Body of pancreas (tissue), 4 donors: ENCODE measurements around the gene SH2D3C. TPM values are rescaled to one million over a fixed set of nuclear protein-coding genes. Genes with fewer than 3 reads are reported as not detected.

ENCODE experiments used
- ATAC-seq: fragments of 150-250 bp; one replicate; pipeline ENCODE4 v1.9.1; 2016
- DNase-seq, 4 donors: peaks; one replicate each; pipeline ENCODE4 v3.0.0-alpha.2; 2019
- H3K27ac ChIP-seq, 4 donors: fragments of 200-600 bp; sonication (generic); 1 replicate in 3 of 4; 2 replicates in 1 of 4; pipeline versions ENCODE4 v1.5.1 to v1.6.1; 2016 to 2019; ENCODE audit warnings: mild to moderate bottlenecking in 1 of 4, mixed read lengths in 1 of 4, moderate library complexity in 1 of 4
- H3K27me3 ChIP-seq, 2 donors: fragments of 200-600 bp; sonication (generic); one replicate each; pipeline ENCODE4 v1.6.0; 2016; ENCODE audit warnings: mild to moderate bottlenecking in 1 of 2
- H3K36me3 ChIP-seq, 2 donors: fragments of 200-600 bp; sonication (generic); replicated peaks in 1 of 2; 2 replicates each; pipeline ENCODE4 v1.5.1; 2016; ENCODE audit warnings: low read depth in 2 of 2; ENCODE audit not compliant: insufficient read depth in 1 of 2
- H3K4me1 ChIP-seq: fragments of 200-600 bp; sonication (generic); one replicate; pipeline ENCODE4 v1.6.0; 2016
- H3K4me3 ChIP-seq, 2 donors: fragments of 200-600 bp; sonication (generic); 1 replicate in 1 of 2; 2 replicates in 1 of 2; pipeline ENCODE4 v1.5.1; 2016 to 2019
- H3K9me3 ChIP-seq, 3 donors: fragments of 200-600 bp; sonication (generic); 1 replicate in 2 of 3; 2 replicates in 1 of 3; pipeline ENCODE4 v1.5.1; 2016
- CTCF ChIP-seq, 7 experiments: fragments of 450-650 bp in 4 of 7; fragments of 200-600 bp in 3 of 7; sonication (generic) in 3 of 7; IDR thresholded peaks; one replicate each; pipeline ENCODE4 v1.5.1; 2016 to 2019; ENCODE audit warnings: antibody characterized with exemption in 7 of 7
- POLR2A ChIP-seq, 3 donors: fragments of 450-650 bp; IDR thresholded peaks; one replicate each; pipeline ENCODE4 v1.6.1; 2016; ENCODE audit warnings: antibody characterized with exemption in 3 of 3, mild to moderate bottlenecking in 2 of 3
- WGBS, 2 donors: methylation state at CpG; one replicate each; pipeline ENCODE4 v1.1.5; 2017; 5-methylcytosine and 5-hydroxymethylcytosine counted together
- intact Hi-C: fragments of 100-400 bp; cut with DNase I; formaldehyde crosslinking; loops from one replicate; pipeline ENCODE4 v1.15.1; 2023
- total RNA-seq, 2 donors: library from RNA; depleted of rRNA; stranded (reverse); fragments of >200 nt; gene quantifications; one replicate each; pipeline ENCODE4 v1.1.0, GENCODE V29; 2016

Gene SH2D3C
- total RNA-seq, 2 donors from 2014 or later: 3.3 to 4.2 TPM

DNA sequence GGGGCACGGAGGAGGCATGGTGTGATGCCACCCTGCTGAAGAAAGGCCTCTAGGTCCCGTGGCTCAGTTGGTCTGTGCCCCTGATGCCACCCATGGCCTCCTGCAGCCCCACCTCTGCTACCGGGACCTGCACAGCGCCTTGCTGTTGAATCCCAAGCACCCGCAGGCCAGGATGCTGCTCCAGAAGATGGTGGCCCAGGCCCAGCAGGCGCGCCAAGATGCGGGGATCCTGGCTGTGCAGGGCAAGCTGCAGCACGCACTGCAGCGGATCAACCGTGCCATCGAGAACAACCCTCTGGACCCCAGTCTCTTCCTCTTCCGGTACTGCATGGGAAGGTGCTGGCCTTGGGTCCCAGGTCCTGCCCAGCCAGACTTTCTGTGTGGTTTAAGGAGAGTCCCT lies 55.5 kb downstream of the SH2D3C start:
- Histone ChIP-seq H3K27me3 (no peaks in the 10 kb centered on the region), H3K9me3 (no peaks in the 10 kb centered on the region), H3K27ac (no peak overlapping the region), H3K4me3 (no peak overlapping the region), H3K36me3 (no peaks in the 10 kb centered on the region), H3K4me1 (no peaks in the 10 kb centered on the region)
- 95 to 96% methylated on average over 13 of the region's 13 CpGs for WGBS, 2 donors
- TF ChIP-seq CTCF (IDR thresholded peaks at IDR 0.05): no peak
- TF ChIP-seq POLR2A (IDR thresholded peaks at IDR 0.05): no peak
- DNase-seq (no peak), ATAC-seq (no peak)
- intact Hi-C loops: no loop called here

DNA sequence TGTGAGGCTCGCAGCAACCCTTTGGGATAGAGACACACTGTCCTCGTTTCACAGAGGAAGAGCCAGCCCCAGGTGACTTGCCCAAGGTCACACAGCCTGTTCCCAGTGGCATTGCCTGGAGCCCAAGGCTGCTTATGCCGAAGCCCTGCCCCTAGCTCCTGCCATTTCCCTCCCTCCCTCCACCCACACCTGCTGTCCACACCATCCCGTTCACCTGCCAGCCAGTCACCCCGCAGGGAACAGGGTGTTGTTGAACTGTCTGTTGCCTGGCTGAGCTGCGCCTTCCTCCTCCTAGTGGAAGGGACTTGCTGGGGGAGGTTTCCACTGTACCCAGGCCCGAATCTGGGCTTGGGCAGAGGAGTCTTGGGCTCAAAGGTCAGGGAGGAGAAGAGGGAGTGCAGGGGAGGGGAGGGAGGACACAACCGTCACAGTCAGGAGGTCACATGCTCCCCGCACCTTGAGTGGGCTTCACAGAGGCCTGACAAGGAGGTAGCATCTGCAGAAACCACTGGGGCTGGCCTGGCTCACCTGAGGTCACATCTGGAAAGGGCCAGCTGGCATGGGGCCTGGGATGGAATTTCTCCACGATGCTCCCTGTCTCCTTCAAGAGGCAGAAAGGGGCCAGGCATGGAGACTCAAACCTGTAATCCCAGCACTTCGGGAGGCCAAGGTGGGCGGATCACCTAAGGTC lies 56.3 kb downstream of the SH2D3C start:
- no peak for TF ChIP-seq CTCF (IDR thresholded peaks at IDR 0.05)
- no peak for TF ChIP-seq POLR2A (IDR thresholded peaks at IDR 0.05)
- Histone ChIP-seq H3K27me3 (no peaks in the 10 kb centered on the region), H3K4me1 (no peaks in the 10 kb centered on the region), H3K36me3 (no peaks in the 10 kb centered on the region), H3K4me3 (no peak overlapping the region), H3K9me3 (no peaks in the 10 kb centered on the region), H3K27ac (no peak overlapping the region)
- WGBS, 2 donors: 63 to 65% methylated on average over 8 to 12 of the region's 12 CpGs
- DNase-seq (no peak), ATAC-seq (no peak)
- intact Hi-C loops: no loop called here

GRCh38 chr9:127721391-127721821 lies 57.1 kb downstream of the SH2D3C start:
- Histone ChIP-seq H3K36me3 (no peaks in the 10 kb centered on the region), H3K4me1 (peaks cover under 1% of the 10 kb centered on the region), H3K27ac (no peak overlapping the region), H3K27me3 (no peaks in the 10 kb centered on the region), H3K4me3 (no peak overlapping the region), H3K9me3 (no peaks in the 10 kb centered on the region)
- TF ChIP-seq CTCF (IDR thresholded peaks at IDR 0.05) (no peak), POLR2A (IDR thresholded peaks at IDR 0.05) (no peak)
- DNase-seq (no peak), ATAC-seq (no peak)
- intact Hi-C loops: no loop called here
- WGBS, 2 donors: 67% methylated on average over 4 to 11 of the region's 11 CpGs

GRCh38 chr9:127720865-127721227 lies 57.6 kb downstream of the SH2D3C start:
- Histone ChIP-seq H3K36me3 (no peaks in the 10 kb centered on the region), H3K4me3 (no peak overlapping the region), H3K27ac (no peak overlapping the region), H3K27me3 (no peaks in the 10 kb centered on the region), H3K4me1 (peaks cover 6% of the 10 kb centered on the region), H3K9me3 (no peaks in the 10 kb centered on the region)
- intact Hi-C loops: no loop called here
- no peak for ATAC-seq
- DNase-seq: no peak
- TF ChIP-seq POLR2A (IDR thresholded peaks at IDR 0.05) (no peak), CTCF (IDR thresholded peaks at IDR 0.05) (no peak)
